ENCODE measurements around the gene ZNF564. TPM values are rescaled to one million over a fixed set of nuclear protein-coding genes. Genes with fewer than 3 reads are reported as not detected.
A peak's percentile ranks its signal among the peaks of the same experiment; 100 is the strongest.
"Not testable (repeated sequence)": the region's sequence is repeated elsewhere in the genome, so short reads cannot be mapped to it uniquely, and the experiment has no call there.

ZNF564 gene
- total RNA-seq, 1 donor from 2014 or later = 7.4 TPM

DNA sequence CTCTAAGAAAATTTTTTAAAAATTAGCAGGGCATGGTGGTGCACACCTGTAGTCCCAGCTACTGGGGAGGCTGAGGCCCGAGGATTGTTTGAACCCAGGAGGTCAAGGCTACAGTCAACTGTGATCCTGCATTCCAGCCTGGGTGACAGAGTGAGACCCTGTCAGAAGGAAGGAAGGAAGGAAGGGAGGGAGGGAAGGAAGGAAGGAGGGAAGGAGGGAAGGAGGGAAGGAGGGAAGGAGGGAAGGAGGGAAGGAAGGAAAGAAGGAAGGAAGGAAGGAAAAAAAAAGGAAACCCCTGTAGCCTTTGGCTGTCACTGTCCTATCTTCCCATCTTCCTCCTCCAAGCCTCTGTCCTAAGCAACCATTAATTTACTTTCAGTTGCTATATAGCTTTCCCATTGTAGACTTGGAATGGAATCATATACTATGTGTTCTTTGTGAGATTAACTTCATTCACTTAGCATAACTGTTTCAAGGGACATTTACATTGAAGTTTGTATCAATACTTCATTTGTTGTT lies 65.0 kb downstream of the ZNF564 start:
- H3K9me3 Mint-ChIP-seq; H3K36me3 Mint-ChIP-seq (ENCODE audit: low read depth); H3K27ac Mint-ChIP-seq; DNase-seq (ENCODE audit: low spot score); H3K4me3 Mint-ChIP-seq; intact Hi-C loops (cut with micrococcal nuclease); H3K27me3 Mint-ChIP-seq (ENCODE audit: insufficient read depth): not testable (repeated sequence)
- peaks cover 27% of the 10 kb centered on the region for H3K4me1 Mint-ChIP-seq (ENCODE audit: low read depth)

DNA sequence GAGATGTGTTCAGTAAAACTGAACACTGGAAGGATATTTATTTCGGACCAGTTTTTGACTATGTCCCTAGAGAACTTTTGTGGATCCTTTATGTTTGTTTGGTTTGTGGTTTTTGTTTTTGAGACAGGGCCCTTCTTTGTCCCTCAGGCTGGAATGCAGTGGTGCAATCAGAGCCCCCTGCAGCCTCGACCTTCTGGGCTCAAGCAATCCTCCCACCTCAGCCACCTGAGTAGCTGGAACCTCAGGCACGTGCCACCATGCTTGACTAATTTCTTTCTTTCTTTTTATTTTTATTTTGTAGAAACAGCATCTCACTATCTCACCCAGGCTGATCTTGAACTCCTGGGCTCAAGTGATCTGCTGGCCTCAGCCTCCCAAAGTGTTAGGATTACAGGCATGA lies 65.7 kb downstream of the ZNF564 start:
- DNase-seq (ENCODE audit: low spot score) = no peak
- intact Hi-C loops (cut with micrococcal nuclease) = no loop called here
- H3K36me3 Mint-ChIP-seq (ENCODE audit: low read depth) = no peaks in the 10 kb centered on the region
- peaks cover 27% of the 10 kb centered on the region for H3K4me1 Mint-ChIP-seq (ENCODE audit: low read depth)
- H3K4me3 Mint-ChIP-seq = peak overlapping the region; percentile 91
- no peaks in the 10 kb centered on the region for H3K27me3 Mint-ChIP-seq (ENCODE audit: insufficient read depth)
- no peak overlapping the region for H3K27ac Mint-ChIP-seq
- H3K9me3 Mint-ChIP-seq = peaks cover 5% of the 10 kb centered on the region

DNA sequence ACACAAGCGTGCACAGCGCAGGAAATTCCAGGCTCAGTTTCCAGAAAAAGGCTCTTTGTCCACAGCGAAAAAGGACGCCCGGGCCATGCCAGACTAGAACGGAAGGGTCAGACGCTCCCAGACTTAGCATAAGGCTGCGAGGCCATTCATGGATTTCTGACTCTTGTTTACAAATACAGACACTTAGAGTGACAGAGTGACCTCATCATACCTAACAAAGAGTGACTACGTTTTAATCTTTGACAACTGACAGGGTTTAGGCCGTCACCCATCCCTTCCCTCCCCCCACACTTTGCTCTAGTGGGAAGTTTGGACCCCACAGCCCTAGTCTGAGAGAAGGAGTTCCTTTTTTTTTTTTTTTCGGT lies 66.2 kb downstream of the ZNF564 start:
- H3K27ac Mint-ChIP-seq = peak overlapping the region; percentile 35
- no peaks in the 10 kb centered on the region for H3K27me3 Mint-ChIP-seq (ENCODE audit: insufficient read depth)
- DNase-seq (ENCODE audit: low spot score) = no peak
- intact Hi-C loops (cut with micrococcal nuclease) = no loop called here
- peak overlapping the region; percentile 91 for H3K4me3 Mint-ChIP-seq
- peaks cover 27% of the 10 kb centered on the region for H3K4me1 Mint-ChIP-seq (ENCODE audit: low read depth)
- no peaks in the 10 kb centered on the region for H3K36me3 Mint-ChIP-seq (ENCODE audit: low read depth)
- no peaks in the 10 kb centered on the region for H3K9me3 Mint-ChIP-seq

DNA sequence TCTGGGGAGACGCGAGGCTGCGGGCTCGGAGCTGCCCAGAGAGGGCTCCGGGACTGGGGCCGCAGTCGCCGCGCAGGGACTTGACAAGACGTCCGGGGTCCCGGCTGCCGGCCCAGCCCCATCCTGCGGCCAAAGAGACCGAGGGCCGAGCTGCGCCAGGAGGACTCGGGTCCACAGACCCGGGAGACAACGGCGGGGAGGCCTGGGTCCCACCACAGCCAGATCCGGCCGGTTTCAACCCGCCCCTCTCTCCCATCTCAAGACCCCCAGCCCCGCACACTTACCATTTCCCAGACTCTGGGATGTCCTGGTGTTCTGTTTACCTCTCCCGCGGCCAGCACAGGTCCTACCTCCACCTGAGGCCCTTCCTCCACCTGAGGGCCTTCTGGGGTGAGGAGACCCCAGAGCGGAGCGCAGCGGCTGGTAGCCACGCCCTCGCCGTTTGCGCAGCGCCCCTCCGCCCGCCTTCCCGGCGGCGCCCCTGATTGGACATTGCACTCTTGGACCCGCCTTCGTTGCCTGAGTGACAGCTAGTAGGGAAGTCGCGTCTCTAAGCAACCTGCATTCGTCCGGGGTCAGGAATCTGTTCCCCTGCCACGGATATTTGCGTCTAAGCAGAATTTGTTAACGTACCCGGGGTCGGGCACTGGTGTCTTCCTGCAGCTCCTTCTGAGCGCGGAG lies 66.8 kb downstream of the ZNF564 start, which contains the start of gene ZNF709:
TSS of gene ZNF709 (minus strand) at position 446 of the 681 bp plus-strand sequence. CDS start at position 287, 159 bp downstream.
- intact Hi-C loops (cut with micrococcal nuclease) = loop anchor here (1.0 kb wide), 5 partner anchors 11 to 321 kb away; partner anchors contain the start of genes ZNF136, ZNF442, ZNF443 and ZNF564
- H3K27ac Mint-ChIP-seq = peak within 1 kb of the TSS; percentile 35
- H3K27me3 Mint-ChIP-seq (ENCODE audit: insufficient read depth) = no peaks in the 10 kb centered on the region
- no peaks in the 10 kb centered on the region for H3K9me3 Mint-ChIP-seq
- no peaks in the 10 kb centered on the region for H3K36me3 Mint-ChIP-seq (ENCODE audit: low read depth)
- peak; percentile 79 for DNase-seq (ENCODE audit: low spot score)
- H3K4me1 Mint-ChIP-seq (ENCODE audit: low read depth) = peaks cover 27% of the 10 kb centered on the region
- H3K4me3 Mint-ChIP-seq = peak within 1 kb of the TSS; percentile 91

DNA sequence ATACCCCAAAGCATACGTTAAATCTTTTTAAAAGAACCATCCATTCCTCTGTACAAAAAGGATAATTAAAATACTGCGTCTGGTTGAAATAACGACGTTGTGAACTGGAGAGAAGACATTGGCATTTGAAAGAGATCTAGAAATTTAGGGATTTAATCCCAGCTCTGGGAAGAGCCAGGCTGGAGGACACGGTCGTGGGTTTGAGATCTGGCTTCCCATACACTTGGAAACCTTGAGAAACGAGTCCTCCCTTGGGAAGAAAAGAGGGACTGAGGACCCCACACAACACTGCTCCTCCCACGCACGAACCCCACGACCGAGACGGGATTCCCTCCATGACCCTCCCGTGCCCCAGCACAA lies 67.3 kb downstream of the ZNF564 start:
- no peak for DNase-seq (ENCODE audit: low spot score)
- intact Hi-C loops (cut with micrococcal nuclease) = loop anchor here (1.0 kb wide), 5 partner anchors 11 to 321 kb away; partner anchors contain the start of genes ZNF136, ZNF442, ZNF443 and ZNF564
- Mint-ChIP-seq H3K36me3 (ENCODE audit: low read depth) (no peaks in the 10 kb centered on the region), H3K27ac (no peak overlapping the region), H3K4me1 (ENCODE audit: low read depth) (peaks cover 27% of the 10 kb centered on the region), H3K9me3 (no peaks in the 10 kb centered on the region), H3K4me3 (peak overlapping the region; percentile 91), H3K27me3 (ENCODE audit: insufficient read depth) (no peaks in the 10 kb centered on the region)

DNA sequence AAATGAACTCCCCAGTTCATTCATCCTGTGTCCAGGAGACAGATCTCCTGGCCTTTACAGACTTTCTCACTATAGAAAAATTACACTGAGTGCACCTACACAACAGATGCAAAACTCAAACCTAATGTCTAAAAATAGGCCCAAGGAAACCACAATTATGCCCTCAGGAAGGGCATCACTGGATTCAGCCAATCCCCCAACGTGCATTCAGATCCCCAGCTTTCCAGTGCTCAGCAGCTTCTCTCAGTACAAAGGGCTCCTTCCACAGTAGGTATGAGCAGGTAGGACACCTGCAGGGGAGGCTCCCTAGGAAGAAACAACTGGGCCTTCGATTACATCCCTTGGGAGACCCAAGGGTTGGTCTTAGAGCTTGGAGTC lies 68.8 kb downstream of the ZNF564 start:
- Mint-ChIP-seq H3K27ac (no peak overlapping the region), H3K27me3 (ENCODE audit: insufficient read depth) (no peaks in the 10 kb centered on the region), H3K4me3 (peak overlapping the region; percentile 29), H3K9me3 (peaks cover 8% of the 10 kb centered on the region), H3K4me1 (ENCODE audit: low read depth) (peaks cover 32% of the 10 kb centered on the region), H3K36me3 (ENCODE audit: low read depth) (no peaks in the 10 kb centered on the region)
- no peak for DNase-seq (ENCODE audit: low spot score)
- intact Hi-C loops (cut with micrococcal nuclease) = no loop called here

DNA sequence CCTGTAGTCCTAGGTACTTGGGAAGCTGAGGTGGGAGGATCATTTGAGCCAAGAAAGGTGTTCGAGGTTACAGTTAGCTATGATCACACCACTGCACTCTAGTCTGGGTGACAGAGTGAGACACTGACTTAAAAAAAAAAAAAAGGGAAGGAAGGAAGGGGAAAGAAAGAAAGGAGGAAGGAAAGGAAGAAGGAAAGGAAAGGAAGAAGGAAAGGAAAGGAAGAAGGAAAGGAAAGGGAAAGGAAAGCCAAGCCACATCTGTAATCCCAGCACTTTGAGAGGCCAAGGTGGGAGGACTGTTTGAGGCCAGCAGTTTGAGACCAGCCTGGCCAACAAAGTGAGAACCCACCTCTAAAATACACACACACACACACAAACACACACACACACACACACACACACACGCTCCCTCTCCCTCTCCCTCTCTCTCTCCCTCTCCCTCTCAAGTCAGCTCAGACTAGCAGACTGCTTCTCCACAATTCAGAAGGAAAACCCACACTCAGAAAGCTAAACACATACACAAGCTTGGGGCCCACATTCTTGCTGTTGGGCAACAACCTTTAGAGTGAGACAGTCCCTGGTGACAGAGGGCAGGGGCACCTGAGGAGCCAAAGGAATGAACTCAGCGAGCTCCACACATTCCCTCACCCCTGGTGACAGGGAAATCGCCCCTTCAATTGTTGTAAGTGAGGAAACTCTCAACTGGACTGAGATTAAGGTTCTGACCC lies 69.3 kb downstream of the ZNF564 start:
- no peak for DNase-seq (ENCODE audit: low spot score)
- Mint-ChIP-seq H3K4me1 (ENCODE audit: low read depth) (peaks cover 32% of the 10 kb centered on the region), H3K9me3 (peaks cover 9% of the 10 kb centered on the region), H3K27ac (no peak overlapping the region), H3K36me3 (ENCODE audit: low read depth) (no peaks in the 10 kb centered on the region), H3K4me3 (peak overlapping the region; percentile 19), H3K27me3 (ENCODE audit: insufficient read depth) (no peaks in the 10 kb centered on the region)
- intact Hi-C loops (cut with micrococcal nuclease) = no loop called here

DNA sequence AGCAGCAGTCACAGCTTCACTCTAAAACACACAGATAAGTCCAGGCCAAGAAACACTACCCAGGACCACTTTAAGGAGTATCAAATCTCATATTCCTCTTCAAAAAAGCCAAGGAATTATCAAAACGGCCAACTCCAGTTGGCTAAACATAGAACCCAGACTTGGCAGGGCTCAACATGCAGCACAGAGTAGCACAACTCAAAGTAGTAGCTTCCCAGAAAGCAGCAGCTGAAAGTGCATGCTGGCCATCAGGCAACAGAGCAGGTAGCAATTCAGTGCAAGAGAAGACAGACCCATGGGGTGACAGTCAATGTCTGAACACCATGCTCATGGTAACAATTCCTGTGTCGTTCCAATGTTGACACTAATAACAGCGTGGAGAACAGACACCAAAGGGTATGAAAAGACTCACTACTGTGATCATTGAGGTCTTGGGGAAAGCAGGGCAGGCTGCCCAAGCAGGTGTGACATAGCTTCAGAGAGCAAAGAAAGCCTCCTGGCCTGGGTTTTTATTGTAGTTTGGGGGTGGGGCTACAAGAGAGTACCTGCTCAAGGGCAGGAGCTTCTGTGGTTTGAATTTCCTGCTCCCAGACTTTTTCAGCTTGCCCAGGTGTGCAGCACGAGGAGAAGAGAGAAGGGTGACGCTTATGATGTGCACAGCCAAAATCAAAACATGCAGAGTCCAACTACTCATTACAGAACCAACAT lies 72.9 kb downstream of the ZNF564 start:
- peaks cover 14% of the 10 kb centered on the region for H3K4me1 Mint-ChIP-seq (ENCODE audit: low read depth)

More for the DNA sequence above, 72.9 kb downstream of the ZNF564 start:
- Mint-ChIP-seq H3K4me3 (no peak overlapping the region), H3K36me3 (ENCODE audit: low read depth) (no peaks in the 10 kb centered on the region), H3K27me3 (ENCODE audit: insufficient read depth) (no peaks in the 10 kb centered on the region), H3K9me3 (peaks cover 36% of the 10 kb centered on the region), H3K27ac (no peak overlapping the region)
- no peak for DNase-seq (ENCODE audit: low spot score)
- intact Hi-C loops (cut with micrococcal nuclease) = no loop called here

Other genes starting within 250 kb of the ZNF564 start
- 1.4 and 2.5 TPM in 2 replicates for gene ZNF563, start 217.8 kb downstream of the ZNF564 start, total RNA-seq
- gene ZNF442, start 185.8 kb downstream of the ZNF564 start, total RNA-seq = 0.39 and 0.47 TPM in 2 replicates
- gene ZNF799, start 150.2 kb downstream of the ZNF564 start, total RNA-seq = 3.1 TPM in 2 replicates
- 3.8 TPM in 2 replicates for gene ZNF443, start 110.5 kb downstream of the ZNF564 start, total RNA-seq
- 0.26 TPM in 1 of 2 replicates, not detected in the other for gene ZNF709, start 66.7 kb downstream of the ZNF564 start, total RNA-seq
- 9.2 and 9.4 TPM in 2 replicates for gene ZNF490, start 59.3 kb upstream of the ZNF564 start, total RNA-seq
- 23.5 and 29.0 TPM in 2 replicates for gene ZNF791, start 59.4 kb upstream of the ZNF564 start, total RNA-seq
- 132 and 143 TPM in 2 replicates for gene MAN2B1, start 115.3 kb upstream of the ZNF564 start, total RNA-seq
- 25.6 and 27.1 TPM in 2 replicates for gene WDR83, start 115.3 kb upstream of the ZNF564 start, total RNA-seq
- gene DHPS, start 130.4 kb upstream of the ZNF564 start, total RNA-seq = 144 and 147 TPM in 2 replicates
- gene GNG14, start 136.5 kb upstream of the ZNF564 start, total RNA-seq = 0.73 TPM in 1 of 2 replicates, not detected in the other
- gene FBXW9, start 145.1 kb upstream of the ZNF564 start, total RNA-seq = 11.8 and 12.2 TPM in 2 replicates
- 152 and 153 TPM in 2 replicates for gene TNPO2, start 172.4 kb upstream of the ZNF564 start, total RNA-seq
- 231 and 239 TPM in 2 replicates for gene TRIR, start 183.2 kb upstream of the ZNF564 start, total RNA-seq
- 68.0 and 70.9 TPM in 2 replicates for gene GET3, start 186.0 kb upstream of the ZNF564 start, total RNA-seq
- 0.12 TPM in 1 of 2 replicates, not detected in the other for gene BEST2, start 200.3 kb upstream of the ZNF564 start, total RNA-seq
- 13.3 and 15.7 TPM in 2 replicates for gene HOOK2, start 224.1 kb upstream of the ZNF564 start, total RNA-seq
- 311 and 312 TPM in 2 replicates for gene JUNB, start 240.0 kb upstream of the ZNF564 start, total RNA-seq